IMR-90 (cell line): Measurements from ENCODE around the gene WDR37. TPM values are rescaled to one million over a fixed set of nuclear protein-coding genes. Genes with fewer than 3 reads are reported as not detected.

Source experiments
- ATAC-seq: fragments of 200-7000 bp; cut with Tn5 transposase; 2 replicates; pipeline ENCODE4 v1.9.1; 2020; ENCODE audit warnings: low read depth, mild to moderate bottlenecking, moderate library complexity
- BruUV-seq: library from RNA; stranded (reverse); fragments of 400-500 nt; replicated peaks from 2 replicates; lab custom pipeline; 2021; lab: Mats Ljungman, UMichigan
- CTCF ChIA-PET: fragments of 300-600 bp; formaldehyde crosslinking; extraction: SDS; loops from one replicate; lab custom pipeline; 2021; ENCODE audit warnings: antibody characterized with exemption; lab: Yijun Ruan, JAX
- POLR2A ChIA-PET: fragments of 300-600 bp; sonication (Branson Sonifier 250); formaldehyde crosslinking; loops from one replicate; lab custom pipeline; 2022; ENCODE audit warnings: antibody characterized with exemption; ENCODE audit not compliant: unreplicated experiment; lab: Charles Lee
- DNase-seq: peaks from one replicate; pipeline ENCODE4 v3.0.0; 2013
- H2AFZ ChIP-seq: replicated peaks from 2 replicates; pipeline ENCODE3; 2013; ENCODE audit warnings: low read length, mild to moderate bottlenecking; ENCODE audit not compliant: poor library complexity
- H2AK5ac ChIP-seq: 2 replicates; pipeline ENCODE4 v1.6.1; 2013; ENCODE audit warnings: low read depth, low read length, inconsistent platforms
- H2AK9ac ChIP-seq: replicated peaks from 2 replicates; pipeline ENCODE3; 2013; ENCODE audit warnings: mild to moderate bottlenecking, low read depth, low read length, moderate library complexity; ENCODE audit not compliant: poor library complexity
- H2BK120ac ChIP-seq: 2 replicates; pipeline ENCODE4 v1.6.1; 2013; ENCODE audit warnings: low read depth, low read length, inconsistent platforms
- H2BK15ac ChIP-seq: 3 replicates; pipeline ENCODE4 v1.6.1; 2013; ENCODE audit warnings: low read depth, low read length, inconsistent platforms
- H2BK20ac ChIP-seq: 2 replicates; pipeline ENCODE4 v1.6.1; 2013; ENCODE audit warnings: low read depth, mild to moderate bottlenecking, inconsistent platforms, low read length, moderate library complexity
- H2BK5ac ChIP-seq: 2 replicates; pipeline ENCODE4 v1.6.1; 2013; ENCODE audit warnings: mild to moderate bottlenecking, low read depth, low read length, inconsistent platforms; ENCODE audit not compliant: poor library complexity, severe bottlenecking
- H3K14ac ChIP-seq: replicated peaks from 2 replicates; pipeline ENCODE4 v1.6.1; 2013; ENCODE audit warnings: low read depth, low read length, inconsistent platforms
- H3K18ac ChIP-seq: 2 replicates; pipeline ENCODE4 v1.6.1; 2013; ENCODE audit warnings: low read depth, low read length, control low read depth
- H3K23ac ChIP-seq: 2 replicates; pipeline ENCODE4 v1.6.1; 2013; ENCODE audit warnings: low read depth, low read length, inconsistent platforms
- H3K27ac ChIP-seq: 2 replicates; pipeline ENCODE4 v1.5.1; 2013; ENCODE audit warnings: mild to moderate bottlenecking, control low read depth, low read length; ENCODE audit not compliant: insufficient read depth
- H3K27me3 ChIP-seq: 2 replicates; pipeline ENCODE4 v1.6.1; 2013; ENCODE audit warnings: low read length; ENCODE audit not compliant: control insufficient read depth, insufficient read depth
- H3K36me3 ChIP-seq: 2 replicates; pipeline ENCODE4 v1.6.1; 2013; ENCODE audit warnings: low read length, mixed read lengths; ENCODE audit not compliant: control insufficient read depth, insufficient read depth
- H3K4ac ChIP-seq: 2 replicates; pipeline ENCODE4 v1.6.1; 2013; ENCODE audit warnings: low read depth, low read length, inconsistent platforms
- H3K4me1 ChIP-seq: 2 replicates; pipeline ENCODE4 v1.6.1; 2013; ENCODE audit warnings: low read length, mixed read lengths; ENCODE audit not compliant: control insufficient read depth, insufficient read depth
- H3K4me2 ChIP-seq: 2 replicates; pipeline ENCODE4 v1.6.1; 2013; ENCODE audit warnings: low read depth, mild to moderate bottlenecking, control low read depth, low read length, moderate library complexity
- H3K4me3 ChIP-seq: 2 replicates; pipeline ENCODE4 v1.5.1; 2013; ENCODE audit warnings: low read depth, mild to moderate bottlenecking, control low read depth, low read length, moderate library complexity; ENCODE audit not compliant: insufficient read depth
- H3K56ac ChIP-seq: 2 replicates; pipeline ENCODE4 v1.6.1; 2013; ENCODE audit warnings: low read length, inconsistent platforms; ENCODE audit not compliant: insufficient read depth; ENCODE audit errors: extremely low read depth
- H3K79me1 ChIP-seq, 2 experiments: 2 replicates each; pipeline ENCODE4 v1.6.1; 2013; ENCODE audit warnings: low read length in 2 of 2, inconsistent platforms in 1 of 2, low read depth in 1 of 2
- H3K9ac ChIP-seq: 2 replicates; pipeline ENCODE4 v1.6.1; 2013; ENCODE audit warnings: low read depth, low read length, control low read depth
- H3K9me1 ChIP-seq: 2 replicates; pipeline ENCODE4 v1.6.1; 2013; ENCODE audit warnings: low read length, inconsistent platforms; ENCODE audit not compliant: insufficient read depth
- H3K9me3 ChIP-seq: 2 replicates; pipeline ENCODE4 v1.6.1; 2013; ENCODE audit warnings: low read length; ENCODE audit not compliant: control insufficient read depth, insufficient read depth
- H4K20me1 ChIP-seq: 2 replicates; pipeline ENCODE4 v1.6.1; 2013; ENCODE audit warnings: low read length, inconsistent platforms; ENCODE audit not compliant: insufficient read depth
- H4K5ac ChIP-seq: 2 replicates; pipeline ENCODE4 v1.6.1; 2013; ENCODE audit warnings: mild to moderate bottlenecking, low read depth, low read length, control low read depth
- H4K8ac ChIP-seq, 2 experiments: 2 replicates each; pipeline ENCODE4 v1.6.1; 2013; ENCODE audit warnings: low read depth in 2 of 2, low read length in 2 of 2, control low read depth in 1 of 2, inconsistent platforms in 1 of 2
- H4K91ac ChIP-seq: 2 replicates; pipeline ENCODE4 v1.6.1; 2013; ENCODE audit warnings: low read depth, low read length, inconsistent platforms; ENCODE audit not compliant: insufficient read depth
- FOS ChIP-seq: fragments of 150-350 bp; IDR thresholded peaks from 2 replicates; pipeline ENCODE4 v1.6.1; 2016; ENCODE audit warnings: low read depth, low read length
- MXI1 ChIP-seq: IDR thresholded peaks from 2 replicates; pipeline ENCODE4 v1.6.1; 2012; ENCODE audit warnings: low read depth, mild to moderate bottlenecking, low read length, moderate library complexity, borderline replicate concordance
- RAD21 ChIP-seq: IDR thresholded peaks from 2 replicates; pipeline ENCODE4 v1.6.1; 2012; ENCODE audit warnings: low read length, improper control_type of control experiment
- SMC3 ChIP-seq: fragments of 150-350 bp; IDR thresholded peaks from 2 replicates; pipeline ENCODE4 v1.6.1; 2016; ENCODE audit warnings: low read depth, mild to moderate bottlenecking, antibody characterized with exemption, low read length, moderate library complexity
- WGBS, 2 experiments: methylation state at CpG; one replicate each; pipeline versions ENCODE4 v1.1.5 to v1.1.7; 2013; ENCODE audit warnings: missing lambda C conversion rate in 2 of 2; ENCODE audit not compliant: insufficient read length in 1 of 2; ENCODE audit errors: extremely low coverage in 2 of 2; 5-methylcytosine and 5-hydroxymethylcytosine counted together
- dilution Hi-C: fragments of 300-500 bp; cut with HindIII; formaldehyde crosslinking; loops from one replicate; pipeline ENCODE4 v1.14.3; 2018; ENCODE audit warnings: low sequenced_read_pairs; ENCODE audit not compliant: unreplicated experiment
- in situ Hi-C: fragments of 300-500 bp; cut with MboI; formaldehyde crosslinking; loops from 3 replicates; pipeline ENCODE4 v1.14.3; 2019; ENCODE audit warnings: low sequenced_read_pairs, inconsistent platforms, mixed read lengths
- intact Hi-C: fragments of 100-400 bp; cut with micrococcal nuclease; formaldehyde crosslinking; loops from 2 replicates; pipeline ENCODE4 v1.10.0; 2022
- polyA plus RNA-seq, 3 experiments: library from polyadenylated mRNA; depleted of rRNA; stranded (reverse); fragments of >200 nt; gene quantifications; 2 replicates each; pipeline ENCODE4 v1.2.3, GENCODE V29; 2012; ENCODE audit warnings: low replicate concordance in 1 of 3
- total RNA-seq: library from RNA; depleted of rRNA; stranded (reverse); fragments of >200 nt; gene quantifications from 2 replicates; pipeline ENCODE4 v1.2.3, GENCODE V29; 2012

Gene WDR37
- total and polyA plus RNA-seq, 2 of the 4 experiments (the other 2 are of a cell fraction) = 12.7 to 14.5 TPM

DNA sequence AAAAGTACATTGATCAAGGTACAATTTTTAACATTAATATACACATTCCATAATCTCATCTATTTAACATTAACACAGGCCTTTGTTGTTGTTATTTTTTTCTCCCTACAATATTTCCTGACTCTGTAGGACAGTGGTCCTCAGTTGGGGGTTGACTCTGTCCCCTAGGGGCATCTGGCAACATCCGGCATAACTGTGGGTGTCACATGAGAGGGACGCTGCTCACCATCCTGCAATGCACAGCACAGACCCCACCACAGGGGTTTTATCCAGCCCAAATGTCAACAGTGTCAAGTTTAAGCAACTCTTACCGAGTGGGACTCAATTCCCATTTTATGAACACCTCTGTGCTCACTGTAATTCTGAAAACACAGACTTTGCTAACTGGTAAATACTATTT lies 16.1 kb upstream of the WDR37 start:
- H3K4ac ChIP-seq = no peak overlapping the region
- H3K23ac ChIP-seq = no peak overlapping the region
- TF ChIP-seq FOS (no peak), RAD21 (no peak), SMC3 (no peak), MXI1 (no peak)
- ChIA-PET CTCF (no interaction called here), POLR2A (no interaction called here)
- no peak overlapping the region for H4K5ac ChIP-seq
- H2AK9ac ChIP-seq = no peak overlapping the region
- H3K36me3 ChIP-seq = peaks cover 14% of the 10 kb centered on the region
- H3K9me3 ChIP-seq = no peaks in the 10 kb centered on the region
- H2BK120ac ChIP-seq = no peak overlapping the region
- no peak overlapping the region for H4K91ac ChIP-seq
- no peak for ATAC-seq
- no peak overlapping the region for H2AFZ ChIP-seq
- H3K27ac ChIP-seq = no peak overlapping the region
- H3K14ac ChIP-seq = no peak overlapping the region
- BruUV-seq = TSS peak; percentile 73
- no peak overlapping the region for H2BK15ac ChIP-seq
- in situ Hi-C loops = no loop called here
- peaks cover 14% of the 10 kb centered on the region; the same call in 1 of the 2 replicates for H4K20me1 ChIP-seq
- no peak overlapping the region for H3K56ac ChIP-seq
- H3K9me1 ChIP-seq = peaks cover 10% of the 10 kb centered on the region; the same call in 1 of the 2 replicates
- WGBS, 2 experiments = 100% methylated on average over 1 of the region's 3 CpGs; no CpG with 5 or more reads in 1 of the 2 experiments
- no peak overlapping the region for H2BK5ac ChIP-seq
- no peak overlapping the region for H3K18ac ChIP-seq
- H3K27me3 ChIP-seq = no peaks in the 10 kb centered on the region
- DNase-seq = no peak
- peaks cover 9 to 22% of the 10 kb centered on the region in 2 experiments for H3K79me1 ChIP-seq
- dilution Hi-C loops = no loop called here
- H3K4me3 ChIP-seq = no peak overlapping the region
- intact Hi-C loops = no loop called here
- no peaks in the 10 kb centered on the region for H3K4me1 ChIP-seq
- H2AK5ac ChIP-seq = no peak overlapping the region
- H3K9ac ChIP-seq = no peak overlapping the region
- H3K4me2 ChIP-seq = no peak overlapping the region
- H4K8ac ChIP-seq = no peak overlapping the region
- no peak overlapping the region for H2BK20ac ChIP-seq
